ENCODE results near the gene SDE2.
A peak's percentile ranks its signal among the peaks of the same experiment; 100 is the strongest.

Gene SDE2

GRCh38 chr1:225996946-225997545, 2.1 kb downstream of the SDE2 start:
- peak in 2 of 3 donors; percentile 73 to 81 for DNase-seq
- peak overlapping the region; percentile 52 to 100 for H3K27ac ChIP-seq (ENCODE audit: insufficient read depth in 1 of 2, low read depth in 1 of 2, low read length in 2 of 2, poor library complexity in 1 of 2, severe bottlenecking in 2 of 2)
- H3K4me1 ChIP-seq (ENCODE audit: control extremely low read depth in 1 of 4, control insufficient read depth in 4 of 4, insufficient read depth in 4 of 4, low read length in 3 of 4): peaks cover 50 to 62% (median 52%) of the 10 kb centered on the region in 4 experiments
- H3K9me3 ChIP-seq (ENCODE audit: control extremely low read depth in 1 of 5, control insufficient read depth in 4 of 5, insufficient read depth in 2 of 5, low read depth in 1 of 5, low read length in 4 of 5): no peaks in the 10 kb centered on the region
- H3K4me3 ChIP-seq (ENCODE audit: control insufficient read depth in 1 of 7, extremely low read depth in 1 of 7, insufficient read depth in 4 of 7, low read depth in 2 of 7, low read length in 6 of 7): peak overlapping the region in 6 of 7 experiments; percentile 76 to 100 (median 98)
- H3K27me3 ChIP-seq (replicated peaks in 2 of 5; ENCODE audit: control insufficient read depth in 4 of 5, insufficient read depth in 5 of 5, low read length in 4 of 5): no peaks in the 10 kb centered on the region
- ChIA-PET POLR2A (interaction anchor here (0.5 to 2.2 kb wide), 2 partner anchors 28 to 66 kb away, joined by 3 to 8 read pairs; partner anchors contain the start of gene H3-3A), CTCF (interaction anchor here (1.2 to 8.9 kb wide), 6 partner anchors 11 to 127 kb away, joined by 3 to 76 read pairs (median 8); partner anchors contain the start of genes H3-3A and PYCR2)
- H3K36me3 ChIP-seq (ENCODE audit: control insufficient read depth in 4 of 4, insufficient read depth in 4 of 4, low read length in 3 of 4): peaks cover 9 to 31% (median 22%) of the 10 kb centered on the region in 4 experiments
- 92% methylated on average over 2 of the region's 5 CpGs for WGBS (ENCODE audit: insufficient coverage)

GRCh38 chr1:225995919-225996864, 3.0 kb downstream of the SDE2 start:
- DNase-seq: no peak
- peaks cover 44 to 53% (median 45%) of the 10 kb centered on the region in 4 experiments for H3K4me1 ChIP-seq (ENCODE audit: control extremely low read depth in 1 of 4, control insufficient read depth in 4 of 4, insufficient read depth in 4 of 4, low read length in 3 of 4)
- H3K4me3 ChIP-seq (ENCODE audit: control insufficient read depth in 1 of 7, extremely low read depth in 1 of 7, insufficient read depth in 4 of 7, low read depth in 2 of 7, low read length in 6 of 7): peak overlapping the region in 4 of 7 experiments; percentile 76 to 98 (median 92)
- H3K36me3 ChIP-seq (ENCODE audit: control insufficient read depth in 4 of 4, insufficient read depth in 4 of 4, low read length in 3 of 4): peaks cover 11 to 40% (median 30%) of the 10 kb centered on the region in 4 experiments
- no CpG with 5 or more reads among the region's 4 CpGs for WGBS (ENCODE audit: insufficient coverage)
- H3K27me3 ChIP-seq (replicated peaks in 2 of 5; ENCODE audit: control insufficient read depth in 4 of 5, insufficient read depth in 5 of 5, low read length in 4 of 5): no peaks in the 10 kb centered on the region
- no peaks in the 10 kb centered on the region for H3K9me3 ChIP-seq (ENCODE audit: control extremely low read depth in 1 of 5, control insufficient read depth in 4 of 5, insufficient read depth in 2 of 5, low read depth in 1 of 5, low read length in 4 of 5)
- peak overlapping the region; percentile 52 to 100 for H3K27ac ChIP-seq (ENCODE audit: insufficient read depth in 1 of 2, low read depth in 1 of 2, low read length in 2 of 2, poor library complexity in 1 of 2, severe bottlenecking in 2 of 2)
- ChIA-PET POLR2A (interaction anchor here (2.2 kb wide), 1 partner anchor 67 kb away, joined by 8 read pairs; the partner anchor contains the start of gene H3-3A), CTCF (interaction anchor here (0.6 to 8.9 kb wide), 9 partner anchors 10 to 175 kb away, joined by 3 to 76 read pairs (median 5); partner anchors contain the start of gene H3-3A)

GRCh38 chr1:225990705-225991464, 8.3 kb downstream of the SDE2 start:
- H3K9me3 ChIP-seq (ENCODE audit: control extremely low read depth in 1 of 5, control insufficient read depth in 4 of 5, insufficient read depth in 2 of 5, low read depth in 1 of 5, low read length in 4 of 5): no peaks in the 10 kb centered on the region
- ChIA-PET POLR2A (interaction anchor here (0.9 to 1.0 kb wide), 2 partner anchors 9 to 72 kb away, joined by 3 read pairs; partner anchors contain the start of genes H3-3A and SDE2), CTCF (interaction anchor here (0.7 to 8.9 kb wide), 9 partner anchors 10 to 516 kb away, joined by 3 to 61 read pairs (median 3); no protein-coding TSS in a partner anchor)
- H3K27me3 ChIP-seq (replicated peaks in 2 of 5; ENCODE audit: control insufficient read depth in 4 of 5, insufficient read depth in 5 of 5, low read length in 4 of 5): no peaks in the 10 kb centered on the region
- WGBS (ENCODE audit: insufficient coverage): 84% methylated on average over 5 of the region's 5 CpGs
- H3K4me1 ChIP-seq (ENCODE audit: control extremely low read depth in 1 of 4, control insufficient read depth in 4 of 4, insufficient read depth in 4 of 4, low read length in 3 of 4): peaks cover 2 to 13% (median 8%) of the 10 kb centered on the region in 4 experiments
- H3K27ac ChIP-seq (ENCODE audit: insufficient read depth in 1 of 2, low read depth in 1 of 2, low read length in 2 of 2, poor library complexity in 1 of 2, severe bottlenecking in 2 of 2): peak overlapping the region in 1 of 2 experiments; percentile 20
- H3K4me3 ChIP-seq (ENCODE audit: control insufficient read depth in 1 of 7, extremely low read depth in 1 of 7, insufficient read depth in 4 of 7, low read depth in 2 of 7, low read length in 6 of 7): no peak overlapping the region
- H3K36me3 ChIP-seq (ENCODE audit: control insufficient read depth in 4 of 4, insufficient read depth in 4 of 4, low read length in 3 of 4): peaks cover 24 to 81% (median 60%) of the 10 kb centered on the region in 4 experiments
- DNase-seq: peak in 1 of 3 donors; percentile 46

- H3K27ac ChIP-seq (ENCODE audit: insufficient read depth in 1 of 2, low read depth in 1 of 2, low read length in 2 of 2, poor library complexity in 1 of 2, severe bottlenecking in 2 of 2): no peak overlapping the region
- H3K4me3 ChIP-seq (ENCODE audit: control insufficient read depth in 1 of 7, extremely low read depth in 1 of 7, insufficient read depth in 4 of 7, low read depth in 2 of 7, low read length in 6 of 7): peak overlapping the region in 1 of 7 experiments; percentile 28
- no peaks in the 10 kb centered on the region for H3K27me3 ChIP-seq (replicated peaks in 2 of 5; ENCODE audit: control insufficient read depth in 4 of 5, insufficient read depth in 5 of 5, low read length in 4 of 5)
- ChIA-PET POLR2A (interaction anchor here (0.6 to 0.9 kb wide), 2 partner anchors 74 to 526 kb away, joined by 3 to 6 read pairs; partner anchors contain the start of gene H3-3A), CTCF (interaction anchor here (0.6 to 6.8 kb wide), 25 partner anchors 8 to 519 kb away, joined by 3 to 76 read pairs (median 4); partner anchors contain the start of gene SDE2)
- DNase-seq: peak; percentile 66 to 76 (median 74)
- peaks cover 24 to 86% (median 65%) of the 10 kb centered on the region in 4 experiments for H3K36me3 ChIP-seq (ENCODE audit: control insufficient read depth in 4 of 4, insufficient read depth in 4 of 4, low read length in 3 of 4)
- H3K4me1 ChIP-seq (ENCODE audit: control extremely low read depth in 1 of 4, control insufficient read depth in 4 of 4, insufficient read depth in 4 of 4, low read length in 3 of 4): peaks cover 0 to 4% (median 1%) of the 10 kb centered on the region in 4 experiments
- 69% methylated on average over 6 of the region's 7 CpGs for WGBS (ENCODE audit: insufficient coverage)
- no peaks in the 10 kb centered on the region for H3K9me3 ChIP-seq (ENCODE audit: control extremely low read depth in 1 of 5, control insufficient read depth in 4 of 5, insufficient read depth in 2 of 5, low read depth in 1 of 5, low read length in 4 of 5)
Measured at GRCh38 chr1:225987491-225988316, 11.4 kb downstream of the SDE2 start.

GRCh38 chr1:225981714-225982113, 17.4 kb downstream of the SDE2 start:
- Histone ChIP-seq H3K36me3 (ENCODE audit: control insufficient read depth in 4 of 4, insufficient read depth in 4 of 4, low read length in 3 of 4) (peaks cover 13 to 60% (median 48%) of the 10 kb centered on the region in 4 experiments), H3K27ac (ENCODE audit: insufficient read depth in 1 of 2, low read depth in 1 of 2, low read length in 2 of 2, poor library complexity in 1 of 2, severe bottlenecking in 2 of 2) (no peak overlapping the region), H3K27me3 (replicated peaks in 2 of 5; ENCODE audit: control insufficient read depth in 4 of 5, insufficient read depth in 5 of 5, low read length in 4 of 5) (no peaks in the 10 kb centered on the region), H3K4me1 (ENCODE audit: control extremely low read depth in 1 of 4, control insufficient read depth in 4 of 4, insufficient read depth in 4 of 4, low read length in 3 of 4) (peaks cover 16 to 33% (median 29%) of the 10 kb centered on the region in 4 experiments), H3K4me3 (ENCODE audit: control insufficient read depth in 1 of 7, extremely low read depth in 1 of 7, insufficient read depth in 4 of 7, low read depth in 2 of 7, low read length in 6 of 7) (no peak overlapping the region), H3K9me3 (ENCODE audit: control extremely low read depth in 1 of 5, control insufficient read depth in 4 of 5, insufficient read depth in 2 of 5, low read depth in 1 of 5, low read length in 4 of 5) (peaks cover 0 to 13% (median 0%) of the 10 kb centered on the region in 5 experiments)
- WGBS (ENCODE audit: insufficient coverage): 100% methylated on average over 2 of the region's 3 CpGs
- POLR2A ChIA-PET: interaction anchor here (0.5 to 0.6 kb wide), 2 partner anchors 13 to 63 kb away, joined by 4 read pairs; no protein-coding TSS in a partner anchor
- peak in 1 of 3 donors; percentile 37 for DNase-seq
- CTCF ChIA-PET: interaction anchor here (0.5 to 2.0 kb wide), 4 partner anchors 12 to 86 kb away, joined by 3 to 8 read pairs (median 4); no protein-coding TSS in a partner anchor
